GM12878 (cell line): ENCODE results near the gene DUSP10. TPM values are rescaled to one million over a fixed set of nuclear protein-coding genes. Genes with fewer than 3 reads are reported as not detected.

ENCODE experiments used
- ATAC-seq: fragments of 200-7000 bp; cut with Tn5 transposase; 3 replicates; pipeline ENCODE4 v1.9.1; 2020; ENCODE audit warnings: mild to moderate bottlenecking, moderate library complexity
- BruUV-seq: library from RNA; stranded (reverse); fragments of 400-500 nt; replicated peaks from 2 replicates; lab custom pipeline; 2021; lab: Mats Ljungman, UMichigan
- CTCF ChIA-PET: fragments of 300-600 bp; sonication (Branson Sonifier 250); formaldehyde crosslinking; extraction: SDS; loops from one replicate; lab custom pipeline; 2021; ENCODE audit warnings: inconsistent platforms; lab: Yijun Ruan, JAX
- POLR2A ChIA-PET: fragments of 350-600 bp; formaldehyde crosslinking; extraction: SDS; loops from one replicate; lab custom pipeline; 2021; ENCODE audit warnings: inconsistent platforms; lab: Charles Lee
- RAD21 ChIA-PET: fragments of 300-600 bp; sonication (Branson Sonifier 250); formaldehyde crosslinking; loops from one replicate; lab custom pipeline; 2023; ENCODE audit warnings: antibody characterized with exemption; ENCODE audit not compliant: unreplicated experiment; lab: Charles Lee
- SMC1A ChIA-PET: fragments of 300-600 bp; sonication (Branson Sonifier 250); formaldehyde crosslinking; loops from one replicate; lab custom pipeline; 2023; ENCODE audit not compliant: unreplicated experiment, uncharacterized antibody; lab: Charles Lee
- DNase-seq: peaks from one replicate; pipeline ENCODE4 v3.0.0-alpha.2; 2011; ENCODE audit warnings: low read depth, low spot score
- FAIRE-seq: peaks from 3 replicates; lab custom pipeline; 2011; peaks lifted over from hg19 to GRCh38; lab: Jason Lieb, UNC
- H2AFZ ChIP-seq: 2 replicates; pipeline ENCODE4 v1.6.0; 2011; ENCODE audit warnings: low read depth, low read length, control low read depth; ENCODE audit not compliant: control insufficient read depth
- H3K27ac ChIP-seq: 2 replicates; pipeline ENCODE4 v1.5.1; 2011; ENCODE audit warnings: control low read depth; ENCODE audit not compliant: control insufficient read depth, insufficient read depth
- H3K27me3 ChIP-seq, 2 experiments: replicated peaks in 1 of 2; 2 replicates each; pipeline versions ENCODE4 v1.6.0 to v1.6.1; 2011; ENCODE audit warnings: low read length in 1 of 2; ENCODE audit not compliant: control insufficient read depth in 2 of 2, insufficient read depth in 2 of 2
- H3K36me3 ChIP-seq, 2 experiments: 2 replicates each; pipeline ENCODE4 v1.5.1; 2011; ENCODE audit warnings: low read length in 1 of 2; ENCODE audit not compliant: control insufficient read depth in 2 of 2, insufficient read depth in 2 of 2
- H3K4me1 ChIP-seq: 2 replicates; pipeline ENCODE4 v1.6.1; 2011; ENCODE audit warnings: mild to moderate bottlenecking, low read length, moderate library complexity, mixed read lengths; ENCODE audit not compliant: control insufficient read depth, insufficient read depth
- H3K4me2 ChIP-seq: 2 replicates; pipeline ENCODE4 v1.6.0; 2011; ENCODE audit warnings: control low read depth; ENCODE audit not compliant: control insufficient read depth, insufficient read depth
- H3K4me3 ChIP-seq: fragments of 200-600 bp; sonication (generic); 2 replicates; pipeline ENCODE4 v1.5.1; 2016
- H3K79me2 ChIP-seq: 2 replicates; pipeline ENCODE4 v1.6.0; 2011; ENCODE audit warnings: low read length; ENCODE audit not compliant: control insufficient read depth, insufficient read depth
- H3K9ac ChIP-seq: 2 replicates; pipeline ENCODE4 v1.8.0; 2011; ENCODE audit warnings: low read length, control low read depth, mixed read lengths; ENCODE audit not compliant: control insufficient read depth, insufficient read depth
- H3K9me3 ChIP-seq: replicated peaks from 3 replicates; pipeline ENCODE4 v1.5.1; 2011; ENCODE audit warnings: mild to moderate bottlenecking, low read length; ENCODE audit not compliant: control insufficient read depth, insufficient read depth
- H4K20me1 ChIP-seq: 2 replicates; pipeline ENCODE4 v1.6.0; 2011; ENCODE audit not compliant: control insufficient read depth, insufficient read depth
- EP300 ChIP-seq, 2 experiments: fragments of 150-350 bp in 1 of 2; IDR thresholded peaks; 2 replicates each; pipeline ENCODE4 v1.6.1; 2011 to 2012; ENCODE audit warnings: low read depth in 2 of 2, low read length in 2 of 2, borderline replicate concordance in 1 of 2, improper control_type of control experiment in 1 of 2, inconsistent platforms in 1 of 2; ENCODE audit not compliant: control insufficient read depth in 1 of 2
- RUNX3 ChIP-seq: IDR thresholded peaks from 2 replicates; pipeline ENCODE4 v1.6.1; 2012; ENCODE audit warnings: low read length, inconsistent platforms
- ZNF217 ChIP-seq: fragments of 450-650 bp; IDR thresholded peaks from 2 replicates; pipeline ENCODE4 v1.6.1; 2017; ENCODE audit warnings: antibody characterized with exemption, mild to moderate bottlenecking
- ZNF592 ChIP-seq: fragments of 450-650 bp; IDR thresholded peaks from 2 replicates; pipeline ENCODE4 v1.6.1; 2017; ENCODE audit warnings: mild to moderate bottlenecking, moderate library complexity
- WGBS: methylation state at CpG from one replicate; pipeline ENCODE4 v1.1.6; 2016; ENCODE audit warnings: low lambda C conversion rate; ENCODE audit not compliant: insufficient replicate concordance, insufficient coverage; ENCODE audit errors: missing lambda C conversion rate; 5-methylcytosine and 5-hydroxymethylcytosine counted together
- in situ Hi-C: fragments of 300-500 bp; cut with MboI; formaldehyde crosslinking; loops from 9 replicates; pipeline ENCODE4 v1.14.3; 2018; ENCODE audit warnings: mixed read lengths
- intact Hi-C: fragments of 100-400 bp; cut with micrococcal nuclease; formaldehyde crosslinking; loops from one replicate; pipeline ENCODE4 v1.14.2; 2022; ENCODE audit not compliant: unreplicated experiment
- polyA plus RNA-seq, 11 experiments: library from polyadenylated mRNA; depleted of rRNA in 4 of 11; unstranded in 6 of 11; stranded (reverse) in 5 of 11; fragments of >200 nt; fragmentation: Nextera tagmentation in 4 of 11; fragmentation: Illumina TruSeq in 1 of 11; extraction: Ambion mirVana in 4 of 11; extraction: Trizol in 1 of 11; gene quantifications; 1 replicate in 1 of 11; 2 replicates in 10 of 11; pipeline versions ENCODE4 v1.2.1 to v1.2.3, GENCODE V29; 2011 to 2016; ENCODE audit warnings: inconsistent platforms in 2 of 11, missing spikeins in 2 of 11, low read depth in 1 of 11
- total RNA-seq, 4 experiments: library from RNA; depleted of rRNA in 3 of 4; stranded (reverse); fragments of >200 nt in 3 of 4; fragmentation: Illumina TruSeq in 1 of 4; extraction: Trizol in 1 of 4; gene quantifications; 2 replicates each; pipeline versions ENCODE4 v1.2.1 to v1.2.3, GENCODE V29; 2013 to 2021

DUSP10 gene
- total and polyA plus RNA-seq, 10 of the 15 experiments (the other 5 are each of a cell fraction or from before 2014, with no cell fraction given): 20.3 to 38.4 (median 27.8) TPM

GRCh38 chr1:221772117-221772516 is 30.2 kb upstream of the DUSP10 start:
- POLR2A ChIA-PET: interaction anchor here (13.0 kb wide), 1 partner anchor 14 kb away, joined by 203 read pairs; no protein-coding TSS in a partner anchor
- no peak overlapping the region for H2AFZ ChIP-seq
- BruUV-seq: no TSS peak
- H4K20me1 ChIP-seq: no peaks in the 10 kb centered on the region
- CTCF ChIA-PET: interaction anchor here (12.3 kb wide), 1 partner anchor 13 kb away, joined by 153 read pairs; no protein-coding TSS in a partner anchor
- no peak overlapping the region for H3K9ac ChIP-seq
- DNase-seq (no peak), FAIRE-seq (no peak), ATAC-seq (no peak)
- H3K9me3 ChIP-seq: no peaks in the 10 kb centered on the region; the same call in 2 of the 3 replicates
- TF ChIP-seq EP300 (IDR thresholded peaks at IDR 0.05; ENCODE audit: borderline replicate concordance in 1 of 2, control insufficient read depth in 1 of 2, low read depth in 2 of 2, low read length in 2 of 2) (no peak), ZNF217 (no peak), RUNX3 (peak; percentile 12; the same call in 1 of the 2 replicates), ZNF592 (no peak)
- in situ Hi-C loops: no loop called here
- RAD21 ChIA-PET: interaction anchor here (1.2 to 15.1 kb wide), 3 partner anchors 13 to 43 kb away, joined by 4 to 393 read pairs (median 244); partner anchors contain the start of gene DUSP10
- H3K4me3 ChIP-seq: no peak overlapping the region
- no peak overlapping the region for H3K27ac ChIP-seq
- intact Hi-C loops: no loop called here
- peaks cover 2% of the 10 kb centered on the region; the same call in 1 of the 2 replicates for H3K79me2 ChIP-seq
- H3K4me2 ChIP-seq: no peak overlapping the region
- SMC1A ChIA-PET: interaction anchor here (0.7 to 18.9 kb wide), 3 partner anchors 10 to 43 kb away, joined by 4 to 510 read pairs (median 6); no protein-coding TSS in a partner anchor
- WGBS: 70% methylated on average over 3 of the region's 3 CpGs
- H3K27me3 ChIP-seq: no peaks in the 10 kb centered on the region
- H3K36me3 ChIP-seq: no peaks in the 10 kb centered on the region
- peaks cover 21% of the 10 kb centered on the region for H3K4me1 ChIP-seq
